Liver (tissue), 9 donors: ENCODE data around the gene HSPA8. TPM values are rescaled to one million over a fixed set of nuclear protein-coding genes. Genes with fewer than 3 reads are reported as not detected.

Source experiments
- DNase-seq: peaks from one replicate; pipeline ENCODE4 v3.0.0-alpha.2; 2017; ENCODE audit warnings: low spot score
- H3K27ac ChIP-seq, 2 donors: one replicate each; pipeline ENCODE4 v1.7.0; 2013; ENCODE audit warnings: inconsistent platforms in 2 of 2, low read length in 2 of 2, control low read depth in 1 of 2, low read depth in 1 of 2, mild to moderate bottlenecking in 1 of 2
- H3K27me3 ChIP-seq, 4 donors: one replicate each; pipeline versions ENCODE4 v1.6.1 to v1.7.0; 2013; ENCODE audit warnings: low read length in 3 of 4, inconsistent platforms in 1 of 4, mild to moderate bottlenecking in 1 of 4, moderate library complexity in 1 of 4; ENCODE audit not compliant: control insufficient read depth in 4 of 4, insufficient read depth in 4 of 4
- H3K36me3 ChIP-seq, 4 donors: one replicate each; pipeline versions ENCODE4 v1.6.1 to v1.7.0; 2013; ENCODE audit warnings: low read length in 3 of 4, mild to moderate bottlenecking in 3 of 4, low read depth in 1 of 4, moderate library complexity in 1 of 4; ENCODE audit not compliant: control insufficient read depth in 4 of 4, insufficient read depth in 3 of 4
- H3K4me1 ChIP-seq, 4 donors: one replicate each; pipeline versions ENCODE4 v1.6.1 to v1.7.0; 2013; ENCODE audit warnings: low read length in 3 of 4, mild to moderate bottlenecking in 3 of 4, moderate library complexity in 1 of 4; ENCODE audit not compliant: control insufficient read depth in 4 of 4, insufficient read depth in 4 of 4
- H3K4me3 ChIP-seq, 3 donors: one replicate each; pipeline versions ENCODE4 v1.6.1 to v1.7.0; 2013; ENCODE audit warnings: low read length in 3 of 3, control low read depth in 1 of 3, low read depth in 1 of 3, mild to moderate bottlenecking in 1 of 3
- H3K9ac ChIP-seq, 2 donors: one replicate each; pipeline ENCODE4 v1.7.0; 2013; ENCODE audit warnings: low read length in 2 of 2, mild to moderate bottlenecking in 2 of 2, moderate library complexity in 2 of 2, control low read depth in 1 of 2, low read depth in 1 of 2
- H3K9me3 ChIP-seq, 4 donors: one replicate each; pipeline versions ENCODE4 v1.6.1 to v1.7.0; 2013; ENCODE audit warnings: low read length in 3 of 4; ENCODE audit not compliant: control insufficient read depth in 4 of 4
- EGR1 ChIP-seq, 2 donors: IDR thresholded peaks; 2 replicates each; pipeline ENCODE4 v1.6.1; 2016 to 2018; ENCODE audit warnings: antibody characterized with exemption in 2 of 2, low read depth in 2 of 2
- FOXA1 ChIP-seq: IDR thresholded peaks from 2 replicates; pipeline ENCODE4 v1.6.1; 2016; ENCODE audit warnings: antibody characterized with exemption
- FOXA2 ChIP-seq: IDR thresholded peaks from 2 replicates; pipeline ENCODE4 v1.6.1; 2016; ENCODE audit warnings: antibody characterized with exemption
- GABPA ChIP-seq, 2 donors: IDR thresholded peaks in 1 of 2; conservative IDR thresholded peaks in 1 of 2; 2 replicates each; pipeline ENCODE4 v1.6.1; 2016; ENCODE audit warnings: antibody characterized with exemption in 2 of 2, mild to moderate bottlenecking in 1 of 2, moderate library complexity in 1 of 2
- HNF4A ChIP-seq, 2 donors: conservative IDR thresholded peaks; 2 replicates each; pipeline ENCODE4 v1.6.1; 2016; ENCODE audit warnings: antibody characterized with exemption in 2 of 2, mild to moderate bottlenecking in 2 of 2
- HNF4G ChIP-seq: IDR thresholded peaks from 2 replicates; pipeline ENCODE4 v1.6.1; 2016; ENCODE audit warnings: antibody characterized with exemption
- JUND ChIP-seq, 2 donors: IDR thresholded peaks; 2 replicates each; pipeline ENCODE4 v1.6.1; 2016; ENCODE audit warnings: antibody characterized with exemption in 2 of 2
- NR2F2 ChIP-seq: IDR thresholded peaks from 2 replicates; pipeline ENCODE4 v1.6.1; 2016; ENCODE audit warnings: antibody characterized with exemption
- RAD21 ChIP-seq, 2 donors: IDR thresholded peaks; 2 replicates each; pipeline ENCODE4 v1.6.1; 2016; ENCODE audit warnings: antibody characterized with exemption in 2 of 2, mild to moderate bottlenecking in 2 of 2
- RXRA ChIP-seq, 2 donors: IDR thresholded peaks; 2 replicates each; pipeline ENCODE4 v1.6.1; 2017 to 2018; ENCODE audit warnings: antibody characterized with exemption in 2 of 2, mild to moderate bottlenecking in 1 of 2
- SP1 ChIP-seq: IDR thresholded peaks from 2 replicates; pipeline ENCODE4 v1.6.1; 2018; ENCODE audit warnings: antibody characterized with exemption, mild to moderate bottlenecking
- TAF1 ChIP-seq: conservative IDR thresholded peaks from 2 replicates; pipeline ENCODE4 v1.6.1; 2016; ENCODE audit warnings: antibody characterized with exemption, mild to moderate bottlenecking
- YY1 ChIP-seq: IDR thresholded peaks from 2 replicates; pipeline ENCODE4 v1.6.1; 2016; ENCODE audit warnings: antibody characterized with exemption, mild to moderate bottlenecking
- WGBS: extraction: QIAGEN DNeasy Blood & Tissue Kit; methylation state at CpG from one replicate; pipeline ENCODE4 v1.1.7; 2013; 5-methylcytosine and 5-hydroxymethylcytosine counted together
- polyA plus RNA-seq, 2 donors: library from polyadenylated mRNA; stranded (reverse) in 1 of 2; unstranded in 1 of 2; fragments of 200-250 nt in 1 of 2; fragments of >200 nt in 1 of 2; fragmentation: Nextera tagmentation in 1 of 2; extraction: Ambion mirVana in 1 of 2; gene quantifications; one replicate each; pipeline versions ENCODE4 v1.2.1 to v1.2.3, GENCODE V29; 2013 to 2015
- total RNA-seq, 2 donors: library from RNA; depleted of rRNA; stranded (reverse); fragments of >200 nt; gene quantifications; one replicate each; pipeline ENCODE4 v1.2.3, GENCODE V29; 2014
- TF ChIP-seq, protein P1 (sequence below): IDR thresholded peaks from 2 replicates; pipeline ENCODE4 v1.6.1; 2016; ENCODE audit warnings: antibody characterized with exemption
- TF ChIP-seq, protein P2 (sequence below): IDR thresholded peaks from 2 replicates; pipeline ENCODE4 v1.6.1; 2016; ENCODE audit warnings: antibody characterized with exemption, mild to moderate bottlenecking
- TF ChIP-seq, protein P3 (sequence below): IDR thresholded peaks from 2 replicates; pipeline ENCODE4 v1.6.1; 2016; ENCODE audit warnings: antibody characterized with exemption
- TF ChIP-seq, protein P4 (sequence below): fragments of 150-350 bp; IDR thresholded peaks from 2 replicates; pipeline ENCODE4 v1.5.1; 2017; ENCODE audit warnings: improper control_type of control experiment, low read depth, low read length; ENCODE audit not compliant: missing input control
- TF ChIP-seq, protein P5 (sequence below): IDR thresholded peaks from 2 replicates; pipeline ENCODE4 v1.6.1; 2016; ENCODE audit warnings: antibody characterized with exemption
- donor health status: healthy.
- donor health status: healthy.
- donor health status: healthy.
- donor health status: healthy.
- donor health status: healthy.

HSPA8 gene
- total and polyA plus RNA-seq, 4 donors, result 215 to 1,445 (median 972) TPM

DNA sequence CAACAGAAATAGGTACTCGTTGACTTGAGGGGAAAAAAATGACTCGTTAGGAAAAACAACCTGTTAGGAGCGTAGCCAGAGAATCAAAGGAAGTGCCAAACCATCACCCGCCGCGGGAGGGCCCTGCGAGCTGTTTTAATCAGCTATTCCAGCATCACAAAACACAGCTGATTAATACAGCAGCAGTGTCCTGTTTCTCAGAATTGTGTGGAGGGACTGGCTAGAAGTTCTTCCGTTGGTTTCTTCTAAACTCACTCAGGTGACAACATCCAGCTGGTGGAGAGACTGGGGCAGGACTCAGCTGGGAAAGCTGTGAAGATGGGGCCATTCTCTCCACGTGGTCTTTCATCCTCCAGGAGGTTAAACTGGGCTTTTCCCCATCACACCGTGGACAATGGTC is 28.0 kb downstream of the HSPA8 start:
- no peaks in the 10 kb centered on the region for H3K4me1 ChIP-seq
- no peaks in the 10 kb centered on the region for H3K27me3 ChIP-seq
- no peak overlapping the region for H3K4me3 ChIP-seq
- WGBS, result 57% methylated on average over 10 of the region's 10 CpGs
- DNase-seq, result no peak
- H3K27ac ChIP-seq, result no peak overlapping the region
- H3K36me3 ChIP-seq, result no peaks in the 10 kb centered on the region
- no peak overlapping the region for H3K9ac ChIP-seq
- TF ChIP-seq, protein P1, sequence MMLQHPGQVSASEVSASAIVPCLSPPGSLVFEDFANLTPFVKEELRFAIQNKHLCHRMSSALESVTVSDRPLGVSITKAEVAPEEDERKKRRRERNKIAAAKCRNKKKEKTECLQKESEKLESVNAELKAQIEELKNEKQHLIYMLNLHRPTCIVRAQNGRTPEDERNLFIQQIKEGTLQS, result no peak
- TF ChIP-seq, protein P2, sequence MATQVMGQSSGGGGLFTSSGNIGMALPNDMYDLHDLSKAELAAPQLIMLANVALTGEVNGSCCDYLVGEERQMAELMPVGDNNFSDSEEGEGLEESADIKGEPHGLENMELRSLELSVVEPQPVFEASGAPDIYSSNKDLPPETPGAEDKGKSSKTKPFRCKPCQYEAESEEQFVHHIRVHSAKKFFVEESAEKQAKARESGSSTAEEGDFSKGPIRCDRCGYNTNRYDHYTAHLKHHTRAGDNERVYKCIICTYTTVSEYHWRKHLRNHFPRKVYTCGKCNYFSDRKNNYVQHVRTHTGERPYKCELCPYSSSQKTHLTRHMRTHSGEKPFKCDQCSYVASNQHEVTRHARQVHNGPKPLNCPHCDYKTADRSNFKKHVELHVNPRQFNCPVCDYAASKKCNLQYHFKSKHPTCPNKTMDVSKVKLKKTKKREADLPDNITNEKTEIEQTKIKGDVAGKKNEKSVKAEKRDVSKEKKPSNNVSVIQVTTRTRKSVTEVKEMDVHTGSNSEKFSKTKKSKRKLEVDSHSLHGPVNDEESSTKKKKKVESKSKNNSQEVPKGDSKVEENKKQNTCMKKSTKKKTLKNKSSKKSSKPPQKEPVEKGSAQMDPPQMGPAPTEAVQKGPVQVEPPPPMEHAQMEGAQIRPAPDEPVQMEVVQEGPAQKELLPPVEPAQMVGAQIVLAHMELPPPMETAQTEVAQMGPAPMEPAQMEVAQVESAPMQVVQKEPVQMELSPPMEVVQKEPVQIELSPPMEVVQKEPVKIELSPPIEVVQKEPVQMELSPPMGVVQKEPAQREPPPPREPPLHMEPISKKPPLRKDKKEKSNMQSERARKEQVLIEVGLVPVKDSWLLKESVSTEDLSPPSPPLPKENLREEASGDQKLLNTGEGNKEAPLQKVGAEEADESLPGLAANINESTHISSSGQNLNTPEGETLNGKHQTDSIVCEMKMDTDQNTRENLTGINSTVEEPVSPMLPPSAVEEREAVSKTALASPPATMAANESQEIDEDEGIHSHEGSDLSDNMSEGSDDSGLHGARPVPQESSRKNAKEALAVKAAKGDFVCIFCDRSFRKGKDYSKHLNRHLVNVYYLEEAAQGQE, result no peak
- TF ChIP-seq SP1, result no peak
- TF ChIP-seq, protein P3, sequence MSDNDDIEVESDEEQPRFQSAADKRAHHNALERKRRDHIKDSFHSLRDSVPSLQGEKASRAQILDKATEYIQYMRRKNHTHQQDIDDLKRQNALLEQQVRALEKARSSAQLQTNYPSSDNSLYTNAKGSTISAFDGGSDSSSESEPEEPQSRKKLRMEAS, result no peak
- no peak for TF ChIP-seq JUND (IDR thresholded peaks at IDR 0.05)
- no peak for TF ChIP-seq EGR1 (IDR thresholded peaks at IDR 0.05; ENCODE audit: low read depth in 2 of 2)
- TF ChIP-seq HNF4G, result no peak
- TF ChIP-seq YY1, result no peak
- TF ChIP-seq, protein P4, sequence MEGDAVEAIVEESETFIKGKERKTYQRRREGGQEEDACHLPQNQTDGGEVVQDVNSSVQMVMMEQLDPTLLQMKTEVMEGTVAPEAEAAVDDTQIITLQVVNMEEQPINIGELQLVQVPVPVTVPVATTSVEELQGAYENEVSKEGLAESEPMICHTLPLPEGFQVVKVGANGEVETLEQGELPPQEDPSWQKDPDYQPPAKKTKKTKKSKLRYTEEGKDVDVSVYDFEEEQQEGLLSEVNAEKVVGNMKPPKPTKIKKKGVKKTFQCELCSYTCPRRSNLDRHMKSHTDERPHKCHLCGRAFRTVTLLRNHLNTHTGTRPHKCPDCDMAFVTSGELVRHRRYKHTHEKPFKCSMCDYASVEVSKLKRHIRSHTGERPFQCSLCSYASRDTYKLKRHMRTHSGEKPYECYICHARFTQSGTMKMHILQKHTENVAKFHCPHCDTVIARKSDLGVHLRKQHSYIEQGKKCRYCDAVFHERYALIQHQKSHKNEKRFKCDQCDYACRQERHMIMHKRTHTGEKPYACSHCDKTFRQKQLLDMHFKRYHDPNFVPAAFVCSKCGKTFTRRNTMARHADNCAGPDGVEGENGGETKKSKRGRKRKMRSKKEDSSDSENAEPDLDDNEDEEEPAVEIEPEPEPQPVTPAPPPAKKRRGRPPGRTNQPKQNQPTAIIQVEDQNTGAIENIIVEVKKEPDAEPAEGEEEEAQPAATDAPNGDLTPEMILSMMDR, result no peak
- no peak for TF ChIP-seq FOXA2
- TF ChIP-seq RXRA (IDR thresholded peaks at IDR 0.05), result no peak
- TF ChIP-seq, protein P5, sequence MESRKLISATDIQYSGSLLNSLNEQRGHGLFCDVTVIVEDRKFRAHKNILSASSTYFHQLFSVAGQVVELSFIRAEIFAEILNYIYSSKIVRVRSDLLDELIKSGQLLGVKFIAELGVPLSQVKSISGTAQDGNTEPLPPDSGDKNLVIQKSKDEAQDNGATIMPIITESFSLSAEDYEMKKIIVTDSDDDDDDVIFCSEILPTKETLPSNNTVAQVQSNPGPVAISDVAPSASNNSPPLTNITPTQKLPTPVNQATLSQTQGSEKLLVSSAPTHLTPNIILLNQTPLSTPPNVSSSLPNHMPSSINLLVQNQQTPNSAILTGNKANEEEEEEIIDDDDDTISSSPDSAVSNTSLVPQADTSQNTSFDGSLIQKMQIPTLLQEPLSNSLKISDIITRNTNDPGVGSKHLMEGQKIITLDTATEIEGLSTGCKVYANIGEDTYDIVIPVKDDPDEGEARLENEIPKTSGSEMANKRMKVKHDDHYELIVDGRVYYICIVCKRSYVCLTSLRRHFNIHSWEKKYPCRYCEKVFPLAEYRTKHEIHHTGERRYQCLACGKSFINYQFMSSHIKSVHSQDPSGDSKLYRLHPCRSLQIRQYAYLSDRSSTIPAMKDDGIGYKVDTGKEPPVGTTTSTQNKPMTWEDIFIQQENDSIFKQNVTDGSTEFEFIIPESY, result no peak
- no peak for TF ChIP-seq TAF1
- no peak for TF ChIP-seq GABPA (IDR thresholded peaks at IDR 0.05 in 1 of 2, conservative IDR thresholded peaks at IDR 0.05 in 1 of 2)
- TF ChIP-seq NR2F2, result no peak
- TF ChIP-seq HNF4A (conservative IDR thresholded peaks at IDR 0.05), result no peak
- no peak for TF ChIP-seq FOXA1
- no peak for TF ChIP-seq RAD21 (IDR thresholded peaks at IDR 0.05)
- no peaks in the 10 kb centered on the region for H3K9me3 ChIP-seq
